ENCODE data around the gene TMCO4.
"Not testable (repeated sequence)": the region's sequence is repeated elsewhere in the genome, so short reads cannot be mapped to it uniquely, and the experiment has no call there.

Gene TMCO4

DNA sequence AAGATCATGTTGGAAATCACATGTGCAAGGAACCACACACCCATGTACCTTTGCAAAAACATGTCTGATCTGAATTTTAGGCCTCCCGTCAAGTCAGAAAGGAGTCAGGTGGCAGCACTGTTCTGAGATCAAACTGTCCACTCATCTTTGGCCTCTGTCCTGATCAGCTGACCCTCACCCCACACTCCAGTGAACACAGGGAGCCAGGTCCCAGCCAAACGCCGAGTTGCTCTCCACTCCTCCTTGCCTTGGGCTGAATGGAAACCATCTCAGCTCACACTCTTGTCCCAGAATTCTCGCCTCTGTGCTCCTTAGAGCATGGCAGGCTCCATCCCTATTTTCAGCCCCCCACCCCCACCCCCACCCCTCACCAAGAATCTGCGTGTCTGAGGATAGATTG lies 20.0 kb upstream of the TMCO4 start:
- Histone ChIP-seq H3K9me2 (replicated peaks; ENCODE audit: low read depth, low read length) (no peaks in the 10 kb centered on the region), H4K20me1 (ENCODE audit: insufficient read depth, low read length, poor library complexity, severe bottlenecking) (no peaks in the 10 kb centered on the region), H3K36me3 (ENCODE audit: insufficient read depth, low read length) (no peaks in the 10 kb centered on the region), H3K4me3 (ENCODE audit: low read length, poor library complexity, severe bottlenecking) (no peak overlapping the region), H3F3A (ENCODE audit: low read depth) (no peaks in the 10 kb centered on the region), H3K79me2 (ENCODE audit: insufficient read depth, low read length) (no peaks in the 10 kb centered on the region), H2AFZ (ENCODE audit: low read length) (no peak overlapping the region), H3K9ac (ENCODE audit: low read depth, low read length, poor library complexity, severe bottlenecking) (no peak overlapping the region), H3K27me3 (ENCODE audit: insufficient read depth, low read length, poor library complexity, severe bottlenecking) (no peaks in the 10 kb centered on the region), H3K9me3 (ENCODE audit: insufficient read depth, low read depth, low read length) (no peaks in the 10 kb centered on the region), H3K4me2 (ENCODE audit: low read depth, low read length, poor library complexity, severe bottlenecking) (no peak overlapping the region), H3K4me1 (ENCODE audit: insufficient read depth, low read length, poor library complexity, severe bottlenecking) (no peaks in the 10 kb centered on the region)
- TF ChIP-seq, protein P1, sequence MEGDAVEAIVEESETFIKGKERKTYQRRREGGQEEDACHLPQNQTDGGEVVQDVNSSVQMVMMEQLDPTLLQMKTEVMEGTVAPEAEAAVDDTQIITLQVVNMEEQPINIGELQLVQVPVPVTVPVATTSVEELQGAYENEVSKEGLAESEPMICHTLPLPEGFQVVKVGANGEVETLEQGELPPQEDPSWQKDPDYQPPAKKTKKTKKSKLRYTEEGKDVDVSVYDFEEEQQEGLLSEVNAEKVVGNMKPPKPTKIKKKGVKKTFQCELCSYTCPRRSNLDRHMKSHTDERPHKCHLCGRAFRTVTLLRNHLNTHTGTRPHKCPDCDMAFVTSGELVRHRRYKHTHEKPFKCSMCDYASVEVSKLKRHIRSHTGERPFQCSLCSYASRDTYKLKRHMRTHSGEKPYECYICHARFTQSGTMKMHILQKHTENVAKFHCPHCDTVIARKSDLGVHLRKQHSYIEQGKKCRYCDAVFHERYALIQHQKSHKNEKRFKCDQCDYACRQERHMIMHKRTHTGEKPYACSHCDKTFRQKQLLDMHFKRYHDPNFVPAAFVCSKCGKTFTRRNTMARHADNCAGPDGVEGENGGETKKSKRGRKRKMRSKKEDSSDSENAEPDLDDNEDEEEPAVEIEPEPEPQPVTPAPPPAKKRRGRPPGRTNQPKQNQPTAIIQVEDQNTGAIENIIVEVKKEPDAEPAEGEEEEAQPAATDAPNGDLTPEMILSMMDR (conservative IDR thresholded peaks at IDR 0.05; ENCODE audit: low read length): no peak
- no peak for TF ChIP-seq EZH2phosphoT487 (IDR thresholded peaks at IDR 0.05; ENCODE audit: borderline replicate concordance)

DNA sequence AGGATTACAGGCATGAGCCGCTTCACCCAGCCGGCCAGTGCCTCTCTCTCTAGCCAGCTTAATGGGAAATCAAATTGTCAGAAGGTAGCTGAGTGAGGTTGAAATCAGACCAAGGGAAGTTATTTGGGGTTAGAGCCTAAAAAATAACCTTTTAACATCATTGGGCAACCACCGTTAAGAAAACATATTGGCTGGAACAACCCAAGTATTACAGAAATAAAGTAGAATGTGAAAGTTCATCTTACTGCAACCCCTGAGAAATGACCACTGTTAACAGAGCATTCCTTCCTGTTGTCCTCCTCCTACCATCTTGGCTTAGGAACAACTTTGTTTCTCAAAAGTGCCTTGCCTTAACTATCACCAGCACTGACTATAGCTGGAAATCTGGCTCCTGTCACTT lies 18.6 kb upstream of the TMCO4 start:
- Histone ChIP-seq H3K4me1 (ENCODE audit: insufficient read depth, low read length, poor library complexity, severe bottlenecking) (no peaks in the 10 kb centered on the region), H3F3A (ENCODE audit: low read depth) (no peaks in the 10 kb centered on the region), H3K4me3 (ENCODE audit: low read length, poor library complexity, severe bottlenecking) (no peak overlapping the region)

DNA sequence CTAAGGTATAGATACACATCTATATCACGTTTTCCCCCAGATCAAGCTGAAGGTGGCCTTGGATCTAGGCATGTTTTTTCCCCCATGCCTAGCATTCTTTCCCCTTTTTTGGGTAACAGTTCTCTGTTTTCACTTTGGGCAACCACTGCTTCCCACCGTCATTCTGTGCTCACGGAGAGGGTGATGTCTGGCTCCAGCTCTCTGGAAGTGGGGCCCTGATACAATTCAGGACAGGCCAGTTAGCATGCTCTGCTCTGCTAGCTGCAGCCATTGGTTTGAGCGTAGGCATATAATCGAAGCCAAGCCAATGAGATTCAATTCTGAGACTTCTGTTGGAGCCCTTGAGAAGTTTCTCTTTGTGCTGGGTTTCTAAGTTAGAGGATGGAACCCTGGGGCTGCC lies 17.4 kb upstream of the TMCO4 start:
- Histone ChIP-seq H3K9me3 (ENCODE audit: insufficient read depth, low read depth, low read length) (no peaks in the 10 kb centered on the region), H3K9me2 (replicated peaks; ENCODE audit: low read depth, low read length) (no peaks in the 10 kb centered on the region), H2AFZ (ENCODE audit: low read length) (no peak overlapping the region), H3K4me2 (ENCODE audit: low read depth, low read length, poor library complexity, severe bottlenecking) (no peak overlapping the region), H3K36me3 (ENCODE audit: insufficient read depth, low read length) (no peaks in the 10 kb centered on the region), H3K4me3 (ENCODE audit: low read length, poor library complexity, severe bottlenecking) (no peak overlapping the region), H4K20me1 (ENCODE audit: insufficient read depth, low read length, poor library complexity, severe bottlenecking) (no peaks in the 10 kb centered on the region), H3F3A (ENCODE audit: low read depth) (no peaks in the 10 kb centered on the region), H3K79me2 (ENCODE audit: insufficient read depth, low read length) (no peaks in the 10 kb centered on the region), H3K4me1 (ENCODE audit: insufficient read depth, low read length, poor library complexity, severe bottlenecking) (no peaks in the 10 kb centered on the region), H3K27me3 (ENCODE audit: insufficient read depth, low read length, poor library complexity, severe bottlenecking) (no peaks in the 10 kb centered on the region), H3K9ac (ENCODE audit: low read depth, low read length, poor library complexity, severe bottlenecking) (no peak overlapping the region)
- TF ChIP-seq, protein P1 (conservative IDR thresholded peaks at IDR 0.05; ENCODE audit: low read length): no peak

More for the DNA sequence above, 18.6 kb upstream of the TMCO4 start:
- H3K4me2 ChIP-seq (ENCODE audit: low read depth, low read length, poor library complexity, severe bottlenecking): no peak overlapping the region
- no peaks in the 10 kb centered on the region for H3K79me2 ChIP-seq (ENCODE audit: insufficient read depth, low read length)
- H3K36me3 ChIP-seq (ENCODE audit: insufficient read depth, low read length): no peaks in the 10 kb centered on the region
- H3K9me2 ChIP-seq (replicated peaks; ENCODE audit: low read depth, low read length): no peaks in the 10 kb centered on the region
- no peak overlapping the region for H3K9ac ChIP-seq (ENCODE audit: low read depth, low read length, poor library complexity, severe bottlenecking)
- TF ChIP-seq EZH2phosphoT487 (IDR thresholded peaks at IDR 0.05; ENCODE audit: borderline replicate concordance): no peak
- TF ChIP-seq, protein P1 (conservative IDR thresholded peaks at IDR 0.05; ENCODE audit: low read length): no peak
- no peak overlapping the region for H2AFZ ChIP-seq (ENCODE audit: low read length)
- no peaks in the 10 kb centered on the region for H3K27me3 ChIP-seq (ENCODE audit: insufficient read depth, low read length, poor library complexity, severe bottlenecking)
- no peaks in the 10 kb centered on the region for H3K9me3 ChIP-seq (ENCODE audit: insufficient read depth, low read depth, low read length)
- no peaks in the 10 kb centered on the region for H4K20me1 ChIP-seq (ENCODE audit: insufficient read depth, low read length, poor library complexity, severe bottlenecking)

DNA sequence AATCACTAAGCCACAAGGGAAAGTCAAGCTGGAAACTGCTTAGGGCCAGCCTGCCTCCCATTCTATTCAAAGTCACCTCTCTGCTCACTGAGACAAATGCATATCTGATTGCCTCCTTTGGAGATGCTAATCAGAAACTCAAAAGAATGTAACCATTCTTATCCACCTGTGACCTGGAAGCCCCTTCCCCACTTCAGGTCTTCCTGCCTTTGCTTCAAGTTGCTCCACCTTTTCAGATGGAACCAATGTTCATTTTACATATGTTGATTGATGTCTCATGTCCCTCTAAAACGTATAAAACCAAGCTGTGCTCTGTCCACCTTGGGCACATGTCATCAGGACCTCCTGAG lies 17.0 kb upstream of the TMCO4 start:
- H3K9me3 ChIP-seq (ENCODE audit: insufficient read depth, low read depth, low read length); H3K4me2 ChIP-seq (ENCODE audit: low read depth, low read length, poor library complexity, severe bottlenecking); H3K9ac ChIP-seq (ENCODE audit: low read depth, low read length, poor library complexity, severe bottlenecking); H3K27me3 ChIP-seq (ENCODE audit: insufficient read depth, low read length, poor library complexity, severe bottlenecking); H3K79me2 ChIP-seq (ENCODE audit: insufficient read depth, low read length); H4K20me1 ChIP-seq (ENCODE audit: insufficient read depth, low read length, poor library complexity, severe bottlenecking); H3K36me3 ChIP-seq (ENCODE audit: insufficient read depth, low read length); H3K4me3 ChIP-seq (ENCODE audit: low read length, poor library complexity, severe bottlenecking); H3K9me2 ChIP-seq (replicated peaks; ENCODE audit: low read depth, low read length); H3K4me1 ChIP-seq (ENCODE audit: insufficient read depth, low read length, poor library complexity, severe bottlenecking); H3F3A ChIP-seq (ENCODE audit: low read depth); H2AFZ ChIP-seq (ENCODE audit: low read length): not testable (repeated sequence)
